Prostate gland (tissue), 2 donors: ENCODE data around the gene WNT3A. TPM values are rescaled to one million over a fixed set of nuclear protein-coding genes. Genes with fewer than 3 reads are reported as not detected.
A peak's percentile ranks its signal among the peaks of the same experiment; 100 is the strongest.

Source experiments
- DNase-seq: peaks from one replicate; pipeline ENCODE4 v3.0.0-alpha.2; 2019; ENCODE audit warnings: low spot score
- H3K27ac ChIP-seq, 2 donors: fragments of 200-600 bp; sonication (generic); 2 replicates each; pipeline ENCODE4 v1.5.1; 2017 to 2019
- H3K27me3 ChIP-seq: fragments of 200-600 bp; sonication (generic); replicated peaks from 2 replicates; pipeline ENCODE4 v1.5.1; 2019; ENCODE audit not compliant: insufficient read depth
- H3K36me3 ChIP-seq, 2 donors: fragments of 200-600 bp; sonication (generic); 1 replicate in 1 of 2; 2 replicates in 1 of 2; pipeline versions ENCODE4 v1.5.1 to v1.8.1; 2017 to 2019
- H3K4me1 ChIP-seq: fragments of 200-600 bp; sonication (generic); replicated peaks from 2 replicates; pipeline ENCODE4 v1.5.1; 2019
- H3K4me3 ChIP-seq, 2 donors: fragments of 200-600 bp; sonication (generic); 2 replicates each; pipeline ENCODE4 v1.5.1; 2017 to 2019
- H3K9me3 ChIP-seq: fragments of 200-600 bp; sonication (generic); 2 replicates; pipeline ENCODE4 v1.5.1; 2017
- CTCF ChIP-seq, 4 experiments: fragments of 200-600 bp in 2 of 4; fragments of 450-650 bp in 2 of 4; sonication (generic) in 2 of 4; IDR thresholded peaks; 1 replicate in 3 of 4; 2 replicates in 1 of 4; pipeline ENCODE4 v1.5.1; 2016 to 2019; ENCODE audit warnings: antibody characterized with exemption in 4 of 4, mild to moderate bottlenecking in 2 of 4, moderate library complexity in 2 of 4
- POLR2A ChIP-seq: fragments of 450-650 bp; IDR thresholded peaks from one replicate; pipeline ENCODE4 v1.6.1; 2016; ENCODE audit warnings: antibody characterized with exemption, mild to moderate bottlenecking
- POLR2AphosphoS5 ChIP-seq: sonication (generic); formaldehyde crosslinking; IDR thresholded peaks from one replicate; pipeline ENCODE4 v1.6.1; 2017; ENCODE audit warnings: antibody characterized with exemption
- WGBS: methylation state at CpG from one replicate; pipeline ENCODE4 v1.1.5; 2018; 5-methylcytosine and 5-hydroxymethylcytosine counted together
- intact Hi-C: fragments of 100-400 bp; cut with DNase I; formaldehyde crosslinking; loops from one replicate; pipeline ENCODE4 v1.14.2; 2022
- microRNA-seq: library from miRNA; unstranded; fragments of <30 nt; microRNA quantifications from one replicate; pipeline ENCODE4, GENCODE V29; 2016
- small RNA-seq, 2 donors: library from RNA; depleted of rRNA; stranded (forward); fragments of <200 nt; gene quantifications; one replicate each; pipeline ENCODE3, GENCODE V24; 2016
- total RNA-seq, 2 donors: library from RNA; depleted of rRNA; stranded (reverse); fragments of >200 nt; gene quantifications; one replicate each; pipeline ENCODE4 v1.1.0, GENCODE V29; 2016

The WNT3A gene
- total RNA-seq, 2 donors from 2014 or later = 2.4 to 4.8 TPM

DNA sequence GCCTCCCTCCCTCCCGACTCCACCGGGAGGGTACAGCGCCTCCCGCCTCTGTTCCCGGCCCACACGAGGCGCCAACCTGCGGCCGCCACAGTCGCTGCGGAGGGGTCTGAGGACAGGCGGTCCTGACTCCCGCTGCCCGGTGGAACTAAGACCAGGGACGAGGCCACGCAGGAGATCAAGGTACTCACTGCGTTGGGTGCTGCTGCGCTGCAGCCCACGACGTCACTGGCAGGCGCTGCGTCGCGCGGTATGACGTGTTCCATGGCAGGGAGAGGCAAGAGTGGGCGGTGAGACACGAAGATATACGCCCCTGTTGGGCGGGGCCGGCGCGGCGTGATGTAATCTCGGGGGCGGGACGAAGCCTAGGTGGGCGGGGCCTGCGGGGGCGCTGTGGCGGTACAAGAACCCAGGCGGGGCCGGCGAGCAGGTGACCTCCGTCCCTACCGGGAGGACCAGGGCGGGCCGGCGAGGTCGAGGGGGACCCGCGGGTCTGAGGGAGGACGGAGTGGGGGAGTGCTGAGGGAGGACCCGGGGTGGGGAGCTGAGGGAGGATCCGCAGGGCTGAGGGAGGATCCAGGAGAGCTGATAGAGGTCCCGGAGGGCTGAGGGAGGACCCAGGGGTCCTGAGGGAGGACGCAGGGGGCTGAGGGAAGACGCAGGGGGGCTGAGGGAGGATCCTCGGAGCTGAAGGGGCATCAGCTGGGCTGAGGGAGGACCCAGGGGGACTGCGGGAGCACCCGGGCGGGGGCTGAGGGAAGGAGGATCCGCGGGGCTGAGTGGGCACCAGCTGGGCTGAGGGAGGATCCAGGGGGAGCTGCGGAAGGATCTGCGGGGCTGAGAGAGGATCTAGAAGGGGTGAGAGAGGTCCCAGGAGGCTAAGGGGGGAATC is 102.5 kb downstream of the WNT3A start, which contains the start of gene MRPL55:
Gene MRPL55 (minus strand): TSS at position 227 of the 889 bp plus-strand sequence. CDS start 1,039 bp downstream, outside the sequence.
- Histone ChIP-seq H3K9me3 (no peaks in the 10 kb centered on the region), H3K36me3 (no peaks in the 10 kb centered on the region), H3K4me1 (peaks cover 3% of the 10 kb centered on the region), H3K27ac (peak within 1 kb of the TSS; percentile 92 to 93), H3K27me3 (no peaks in the 10 kb centered on the region), H3K4me3 (peak within 1 kb of the TSS; percentile 83 to 96)
- peak; percentile 98 for DNase-seq
- TF ChIP-seq POLR2AphosphoS5 (peak; percentile 100), CTCF (IDR thresholded peaks at IDR 0.05) (peak in 3 of 4 experiments; percentile 16 to 42 (median 39)), POLR2A (peak; percentile 95)
- under 1% methylated on average over 63 of the region's 66 CpGs for WGBS
- intact Hi-C loops = loop anchor here (2.0 to 5.0 kb wide), 2 partner anchors 27 to 38 kb away; partner anchors contain the start of genes ARF1 and GJC2

- Histone ChIP-seq H3K4me1 (peaks cover 3% of the 10 kb centered on the region), H3K4me3 (peak overlapping the region; percentile 83 to 96), H3K9me3 (no peaks in the 10 kb centered on the region), H3K36me3 (no peaks in the 10 kb centered on the region), H3K27ac (peak overlapping the region; percentile 92 to 93), H3K27me3 (no peaks in the 10 kb centered on the region)
- TF ChIP-seq CTCF (IDR thresholded peaks at IDR 0.05) = no peak
- TF ChIP-seq POLR2AphosphoS5 = no peak
- no peak for TF ChIP-seq POLR2A
- intact Hi-C loops = loop anchor here (2.0 to 5.0 kb wide), 2 partner anchors 27 to 37 kb away; partner anchors contain the start of genes ARF1 and GJC2
- WGBS = 12% methylated on average over 15 of the region's 15 CpGs
- DNase-seq = no peak
Measured at GRCh38 chr1:228109962-228110488, 103.2 kb downstream of the WNT3A start.

GRCh38 chr1:228110556-228110955 is 103.8 kb downstream of the WNT3A start:
- Histone ChIP-seq H3K36me3 (no peaks in the 10 kb centered on the region), H3K4me1 (peaks cover 3% of the 10 kb centered on the region), H3K27me3 (no peaks in the 10 kb centered on the region), H3K9me3 (no peaks in the 10 kb centered on the region), H3K27ac (peak overlapping the region in 1 of 2 donors; percentile 93), H3K4me3 (no peak overlapping the region)
- no peak for TF ChIP-seq POLR2A
- no peak for TF ChIP-seq POLR2AphosphoS5
- no peak for TF ChIP-seq CTCF (IDR thresholded peaks at IDR 0.05)
- DNase-seq = no peak
- intact Hi-C loops = no loop called here
- WGBS = 94% methylated on average over 7 of the region's 7 CpGs

Small RNA genes lying within 50 kb of the gene (microRNA-seq; reads per million reads assigned to microRNA genes)
- 1.7 reads per million, percentile 23 among the genes with 10 or more reads in this experiment for gene MIR3620

Small RNA genes lying within 50 kb of the gene (small RNA-seq; reads per million reads assigned to genes)
- 0 reads per million in 2 donors for gene SEPT14P17

Other genes with a start within 250 kb of the WNT3A start
- gene PRSS38, start 191.3 kb upstream of the WNT3A start, total RNA-seq = 1 to 10 TPM in 1 of 2 donors, not detected in 1; 3.0 TPM
- gene WNT9A, start 59.1 kb upstream of the WNT3A start, total RNA-seq = 1 to 10 TPM; 1.4 to 2.0 TPM
- 100 to 1,000 TPM; 478 to 512 TPM for gene ARF1, start 75.7 kb downstream of the WNT3A start, total RNA-seq
- 10 to 100 TPM; 23.5 TPM for gene C1orf35, start 96.3 kb downstream of the WNT3A start, total RNA-seq
- gene MRPL55, start 102.3 kb downstream of the WNT3A start, total RNA-seq = 100 to 1,000 TPM; 120 to 136 TPM
- 100 to 1,000 TPM; 250 to 458 TPM for gene GUK1, start 133.3 kb downstream of the WNT3A start, total RNA-seq
- 1 to 10 TPM; 1.9 to 4.1 TPM for gene GJC2, start 142.9 kb downstream of the WNT3A start, total RNA-seq
- 10 to 100 TPM in 1 of 2 donors, 1 to 10 TPM in 1; 5.6 to 17.4 TPM for gene IBA57, start 158.8 kb downstream of the WNT3A start, total RNA-seq
- 10 to 100 TPM; 34.3 to 45.2 TPM for gene OBSCN, start 201.0 kb downstream of the WNT3A start, total RNA-seq